ENCODE results near the gene CCDC88C.

DNA sequence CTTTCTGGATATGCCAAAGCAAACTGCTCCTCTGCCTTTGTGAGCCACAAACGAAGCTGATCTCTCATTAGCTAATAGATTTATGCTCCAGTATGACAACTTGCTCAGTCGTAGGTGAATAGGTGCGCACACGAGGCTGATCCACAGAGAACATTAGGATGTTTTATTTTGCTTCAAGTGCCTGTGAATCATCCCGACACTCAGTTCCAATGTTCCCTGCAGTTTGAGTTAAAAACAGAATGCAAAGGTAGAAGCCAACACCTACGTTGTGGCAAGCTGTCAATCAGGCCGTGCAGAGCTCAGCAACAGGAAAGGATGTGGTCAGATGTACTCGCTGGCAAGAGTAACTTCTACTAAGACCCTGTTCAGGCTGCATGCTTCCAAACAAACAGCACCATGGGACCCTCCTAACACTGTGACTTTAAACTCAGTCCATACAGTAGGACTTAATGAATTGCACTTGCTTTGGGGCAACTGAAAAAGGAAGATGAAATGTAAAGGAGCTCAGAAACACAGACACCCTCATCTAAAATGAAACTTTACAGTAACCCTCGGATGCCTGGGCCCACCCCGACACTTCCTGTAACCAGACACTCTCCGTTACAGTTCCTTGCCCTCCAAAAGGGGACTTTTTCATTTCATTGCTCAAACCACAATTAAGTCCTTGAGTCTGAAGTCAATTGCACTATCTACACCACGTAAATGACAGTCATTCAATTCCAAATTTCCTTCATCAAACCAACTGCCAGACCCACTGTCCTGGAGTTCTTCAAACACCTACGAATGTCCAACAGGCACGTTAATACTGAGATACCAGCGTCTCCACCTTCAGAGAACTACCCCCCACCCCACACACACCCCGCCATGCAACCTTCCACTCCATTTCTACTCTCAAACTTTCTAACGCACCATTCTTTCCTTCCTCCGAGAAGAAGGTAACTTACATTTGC is 1.6 kb downstream of the CCDC88C start:
- TF ChIP-seq, protein P1, sequence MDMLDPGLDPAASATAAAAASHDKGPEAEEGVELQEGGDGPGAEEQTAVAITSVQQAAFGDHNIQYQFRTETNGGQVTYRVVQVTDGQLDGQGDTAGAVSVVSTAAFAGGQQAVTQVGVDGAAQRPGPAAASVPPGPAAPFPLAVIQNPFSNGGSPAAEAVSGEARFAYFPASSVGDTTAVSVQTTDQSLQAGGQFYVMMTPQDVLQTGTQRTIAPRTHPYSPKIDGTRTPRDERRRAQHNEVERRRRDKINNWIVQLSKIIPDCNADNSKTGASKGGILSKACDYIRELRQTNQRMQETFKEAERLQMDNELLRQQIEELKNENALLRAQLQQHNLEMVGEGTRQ (IDR thresholded peaks at IDR 0.05): no peak
- TF ChIP-seq FOSL2 (IDR thresholded peaks at IDR 0.05): no peak
- TF ChIP-seq FOSL2 (CRISPR knock-in tag; IDR thresholded peaks at IDR 0.05): no peak

Measured in A549 (cell line).